ENCODE results near the gene CCDC34.

Gene CCDC34

GRCh38 chr11:27294654-27295053 is 68.4 kb downstream of the CCDC34 start:
- Histone ChIP-seq H3K4me2 (ENCODE audit: low read depth, low read length, poor library complexity, severe bottlenecking) (no peak overlapping the region), H3K4me1 (ENCODE audit: insufficient read depth, low read length, poor library complexity, severe bottlenecking) (no peaks in the 10 kb centered on the region), H3K27me3 (ENCODE audit: insufficient read depth, low read length, poor library complexity, severe bottlenecking) (no peaks in the 10 kb centered on the region), H3K36me3 (ENCODE audit: insufficient read depth, low read length) (no peaks in the 10 kb centered on the region), H4K20me1 (ENCODE audit: insufficient read depth, low read length, poor library complexity, severe bottlenecking) (no peaks in the 10 kb centered on the region), H3K9me2 (replicated peaks; ENCODE audit: low read depth, low read length) (no peaks in the 10 kb centered on the region), H3F3A (ENCODE audit: low read depth) (no peaks in the 10 kb centered on the region), H2AFZ (ENCODE audit: low read length) (no peak overlapping the region), H3K9ac (ENCODE audit: low read depth, low read length, poor library complexity, severe bottlenecking) (no peak overlapping the region), H3K79me2 (ENCODE audit: insufficient read depth, low read length) (no peaks in the 10 kb centered on the region), H3K4me3 (ENCODE audit: low read length, poor library complexity, severe bottlenecking) (no peak overlapping the region), H3K9me3 (ENCODE audit: insufficient read depth, low read depth, low read length) (peaks cover 7% of the 10 kb centered on the region; the same call in 1 of the 2 replicates)
- TF ChIP-seq EZH2phosphoT487 (IDR thresholded peaks at IDR 0.05; ENCODE audit: borderline replicate concordance): no peak
- TF ChIP-seq CTCF (conservative IDR thresholded peaks at IDR 0.05; ENCODE audit: low read length): no peak

GRCh38 chr11:27293515-27294417 is 69.2 kb downstream of the CCDC34 start:
- TF ChIP-seq CTCF (conservative IDR thresholded peaks at IDR 0.05; ENCODE audit: low read length): no peak
- TF ChIP-seq EZH2phosphoT487 (IDR thresholded peaks at IDR 0.05; ENCODE audit: borderline replicate concordance): no peak
- H2AFZ ChIP-seq (ENCODE audit: low read length): no peak overlapping the region
- no peaks in the 10 kb centered on the region for H3F3A ChIP-seq (ENCODE audit: low read depth)
- no peaks in the 10 kb centered on the region for H4K20me1 ChIP-seq (ENCODE audit: insufficient read depth, low read length, poor library complexity, severe bottlenecking)
- no peaks in the 10 kb centered on the region for H3K4me1 ChIP-seq (ENCODE audit: insufficient read depth, low read length, poor library complexity, severe bottlenecking)
- H3K27me3 ChIP-seq (ENCODE audit: insufficient read depth, low read length, poor library complexity, severe bottlenecking): no peaks in the 10 kb centered on the region
- no peak overlapping the region for H3K4me2 ChIP-seq (ENCODE audit: low read depth, low read length, poor library complexity, severe bottlenecking)
- H3K79me2 ChIP-seq (ENCODE audit: insufficient read depth, low read length): no peaks in the 10 kb centered on the region
- H3K36me3 ChIP-seq (ENCODE audit: insufficient read depth, low read length): no peaks in the 10 kb centered on the region
- no peak overlapping the region for H3K9ac ChIP-seq (ENCODE audit: low read depth, low read length, poor library complexity, severe bottlenecking)
- no peak overlapping the region for H3K4me3 ChIP-seq (ENCODE audit: low read length, poor library complexity, severe bottlenecking)
- H3K9me3 ChIP-seq (ENCODE audit: insufficient read depth, low read depth, low read length): peaks cover 7% of the 10 kb centered on the region; the same call in 1 of the 2 replicates
- H3K9me2 ChIP-seq (replicated peaks; ENCODE audit: low read depth, low read length): no peaks in the 10 kb centered on the region

DNA sequence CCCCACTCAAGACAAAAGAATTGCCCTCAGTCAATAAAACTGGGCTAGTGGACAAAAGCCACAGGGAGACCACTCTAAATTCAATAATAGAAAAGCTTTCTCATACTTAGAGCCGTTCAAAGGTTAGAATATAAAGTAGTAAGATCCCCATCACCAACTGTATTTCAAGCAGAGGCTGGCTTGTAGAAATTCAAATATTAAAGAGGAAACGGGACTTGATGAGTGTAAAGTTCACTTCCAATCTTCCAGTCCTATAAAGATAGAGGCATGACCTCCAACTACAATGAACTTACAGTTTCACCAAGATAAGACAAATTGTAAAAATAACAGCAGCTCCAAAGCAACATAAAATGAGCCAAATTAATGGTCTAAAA is 70.4 kb downstream of the CCDC34 start:
- no peaks in the 10 kb centered on the region for H3K4me1 ChIP-seq (ENCODE audit: insufficient read depth, low read length, poor library complexity, severe bottlenecking)
- H3K27me3 ChIP-seq (ENCODE audit: insufficient read depth, low read length, poor library complexity, severe bottlenecking): no peaks in the 10 kb centered on the region
- H3K79me2 ChIP-seq (ENCODE audit: insufficient read depth, low read length): no peaks in the 10 kb centered on the region
- no peak overlapping the region for H2AFZ ChIP-seq (ENCODE audit: low read length)
- TF ChIP-seq CTCF (conservative IDR thresholded peaks at IDR 0.05; ENCODE audit: low read length) (no peak), EZH2phosphoT487 (IDR thresholded peaks at IDR 0.05; ENCODE audit: borderline replicate concordance) (no peak)
- no peaks in the 10 kb centered on the region for H4K20me1 ChIP-seq (ENCODE audit: insufficient read depth, low read length, poor library complexity, severe bottlenecking)
- H3K4me3 ChIP-seq (ENCODE audit: low read length, poor library complexity, severe bottlenecking): no peak overlapping the region
- H3K36me3 ChIP-seq (ENCODE audit: insufficient read depth, low read length): no peaks in the 10 kb centered on the region
- H3F3A ChIP-seq (ENCODE audit: low read depth): no peaks in the 10 kb centered on the region
- H3K9ac ChIP-seq (ENCODE audit: low read depth, low read length, poor library complexity, severe bottlenecking): no peak overlapping the region
- H3K9me3 ChIP-seq (ENCODE audit: insufficient read depth, low read depth, low read length): peaks cover 7% of the 10 kb centered on the region; the same call in 1 of the 2 replicates
- no peaks in the 10 kb centered on the region for H3K9me2 ChIP-seq (replicated peaks; ENCODE audit: low read depth, low read length)
- no peak overlapping the region for H3K4me2 ChIP-seq (ENCODE audit: low read depth, low read length, poor library complexity, severe bottlenecking)
